Osteoblast (primary cell): Measurements from ENCODE around the gene DUSP7. TPM values are rescaled to one million over a fixed set of nuclear protein-coding genes. Genes with fewer than 3 reads are reported as not detected.

Source experiments
- DNase-seq: peaks from one replicate; pipeline ENCODE4 v3.0.0; 2011; ENCODE audit warnings: low spot score, mixed read lengths; ENCODE audit not compliant: insufficient read length; ENCODE audit errors: missing footprints
- H2AFZ ChIP-seq: 2 replicates; pipeline ENCODE4 v1.6.0; 2011; ENCODE audit warnings: mild to moderate bottlenecking, low read length
- H3K27ac ChIP-seq: 2 replicates; pipeline ENCODE4 v1.5.1; 2011; ENCODE audit warnings: mild to moderate bottlenecking, low read depth, low read length, moderate library complexity
- H3K27me3 ChIP-seq: 2 replicates; pipeline ENCODE4 v1.6.0; 2012; ENCODE audit warnings: mild to moderate bottlenecking, control low read depth, inconsistent platforms, low read length, moderate library complexity; ENCODE audit not compliant: insufficient read depth
- H3K36me3 ChIP-seq: 2 replicates; pipeline ENCODE4 v1.5.1; 2011; ENCODE audit warnings: mild to moderate bottlenecking, low read length, control low read depth, moderate library complexity; ENCODE audit not compliant: insufficient read depth
- H3K4me1 ChIP-seq: 2 replicates; pipeline ENCODE4 v1.5.1; 2011; ENCODE audit warnings: mild to moderate bottlenecking, low read length, control low read depth, moderate library complexity; ENCODE audit not compliant: insufficient read depth
- H3K4me2 ChIP-seq: 2 replicates; pipeline ENCODE4 v1.6.0; 2011; ENCODE audit warnings: mild to moderate bottlenecking, low read length; ENCODE audit not compliant: insufficient read depth
- H3K4me3 ChIP-seq: fragments of 200-600 bp; sonication (generic); 3 replicates; pipeline ENCODE4 v1.5.1; 2012; ENCODE audit warnings: mild to moderate bottlenecking, low read length, inconsistent platforms; ENCODE audit not compliant: insufficient read depth
- H3K79me2 ChIP-seq: 2 replicates; pipeline ENCODE4 v1.6.0; 2012; ENCODE audit warnings: mild to moderate bottlenecking, low read length, control low read depth, inconsistent platforms; ENCODE audit not compliant: insufficient read depth
- H3K9me3 ChIP-seq: 2 replicates; pipeline ENCODE4 v1.5.1; 2011; ENCODE audit warnings: low read depth, low read length, control low read depth
- H4K20me1 ChIP-seq: 2 replicates; pipeline ENCODE4 v1.6.0; 2012; ENCODE audit warnings: mild to moderate bottlenecking, low read length, control low read depth; ENCODE audit not compliant: insufficient read depth
- total RNA-seq: library from RNA; depleted of rRNA; stranded (reverse); fragments of >200 nt; gene quantifications from 2 replicates; pipeline ENCODE4 v1.2.3, GENCODE V29; 2012
- TF ChIP-seq, protein P1 (sequence below): IDR thresholded peaks from 2 replicates; pipeline ENCODE4 v1.5.1; 2011; ENCODE audit warnings: mild to moderate bottlenecking, low read depth, low read length, moderate library complexity; ENCODE audit errors: extremely low read depth

Gene DUSP7
- total RNA-seq, 1 donor, result 12.7 TPM

DNA sequence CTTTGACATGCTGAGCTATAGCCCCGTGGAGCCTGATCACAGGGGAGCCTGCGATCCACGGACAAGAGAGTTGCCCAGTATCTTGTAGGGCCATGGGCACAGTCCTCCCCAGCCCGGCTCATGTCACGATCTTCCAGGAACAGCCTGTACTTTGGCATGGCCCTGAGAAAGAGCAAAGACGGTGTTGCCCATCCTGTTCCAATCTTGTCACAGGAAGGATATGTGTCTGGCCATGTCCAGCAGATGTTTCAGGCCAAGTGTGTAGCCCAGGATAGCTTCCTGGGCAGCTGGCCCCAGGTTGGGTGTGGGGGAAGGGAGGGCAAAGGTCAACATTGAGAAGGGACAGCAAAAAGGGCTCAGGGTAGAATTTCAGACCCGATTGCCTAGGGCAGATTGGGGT is 43.7 kb downstream of the DUSP7 start:
- TF ChIP-seq, protein P1, sequence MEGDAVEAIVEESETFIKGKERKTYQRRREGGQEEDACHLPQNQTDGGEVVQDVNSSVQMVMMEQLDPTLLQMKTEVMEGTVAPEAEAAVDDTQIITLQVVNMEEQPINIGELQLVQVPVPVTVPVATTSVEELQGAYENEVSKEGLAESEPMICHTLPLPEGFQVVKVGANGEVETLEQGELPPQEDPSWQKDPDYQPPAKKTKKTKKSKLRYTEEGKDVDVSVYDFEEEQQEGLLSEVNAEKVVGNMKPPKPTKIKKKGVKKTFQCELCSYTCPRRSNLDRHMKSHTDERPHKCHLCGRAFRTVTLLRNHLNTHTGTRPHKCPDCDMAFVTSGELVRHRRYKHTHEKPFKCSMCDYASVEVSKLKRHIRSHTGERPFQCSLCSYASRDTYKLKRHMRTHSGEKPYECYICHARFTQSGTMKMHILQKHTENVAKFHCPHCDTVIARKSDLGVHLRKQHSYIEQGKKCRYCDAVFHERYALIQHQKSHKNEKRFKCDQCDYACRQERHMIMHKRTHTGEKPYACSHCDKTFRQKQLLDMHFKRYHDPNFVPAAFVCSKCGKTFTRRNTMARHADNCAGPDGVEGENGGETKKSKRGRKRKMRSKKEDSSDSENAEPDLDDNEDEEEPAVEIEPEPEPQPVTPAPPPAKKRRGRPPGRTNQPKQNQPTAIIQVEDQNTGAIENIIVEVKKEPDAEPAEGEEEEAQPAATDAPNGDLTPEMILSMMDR, result no peak
- Histone ChIP-seq H2AFZ (peak overlapping the region; percentile 28), H3K9me3 (no peaks in the 10 kb centered on the region), H3K27ac (no peak overlapping the region), H3K4me2 (no peak overlapping the region), H3K79me2 (no peaks in the 10 kb centered on the region), H4K20me1 (no peaks in the 10 kb centered on the region), H3K4me3 (no peak overlapping the region), H3K36me3 (no peaks in the 10 kb centered on the region), H3K27me3 (no peaks in the 10 kb centered on the region), H3K4me1 (peaks cover 4% of the 10 kb centered on the region)
- DNase-seq, result no peak

DNA sequence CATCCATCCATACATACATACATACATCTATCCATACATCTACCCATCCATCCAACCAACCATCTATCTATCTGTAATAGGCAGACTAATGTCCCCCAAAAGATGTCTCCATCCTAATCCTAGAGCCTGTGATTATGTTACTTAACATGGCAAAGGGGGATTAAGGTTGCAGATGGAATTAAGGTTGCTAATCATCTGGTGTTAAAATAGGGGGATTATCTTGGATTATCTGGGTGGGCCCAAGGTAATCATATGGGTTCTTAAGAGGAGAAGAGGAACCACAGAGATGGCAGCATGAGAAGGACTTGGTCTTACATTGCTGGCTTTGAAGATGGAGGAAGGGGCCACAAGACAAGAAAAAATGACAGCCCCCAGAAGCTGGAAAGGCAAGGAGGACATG is 45.9 kb downstream of the DUSP7 start:
- Histone ChIP-seq H3K27ac (no peak overlapping the region), H3K4me2 (no peak overlapping the region), H2AFZ (no peak overlapping the region), H4K20me1 (no peaks in the 10 kb centered on the region), H3K4me3 (no peak overlapping the region), H3K79me2 (no peaks in the 10 kb centered on the region), H3K9me3 (no peaks in the 10 kb centered on the region), H3K27me3 (no peaks in the 10 kb centered on the region), H3K4me1 (peaks cover 9% of the 10 kb centered on the region), H3K36me3 (no peaks in the 10 kb centered on the region)
- no peak for DNase-seq
- TF ChIP-seq, protein P1, result no peak

DNA sequence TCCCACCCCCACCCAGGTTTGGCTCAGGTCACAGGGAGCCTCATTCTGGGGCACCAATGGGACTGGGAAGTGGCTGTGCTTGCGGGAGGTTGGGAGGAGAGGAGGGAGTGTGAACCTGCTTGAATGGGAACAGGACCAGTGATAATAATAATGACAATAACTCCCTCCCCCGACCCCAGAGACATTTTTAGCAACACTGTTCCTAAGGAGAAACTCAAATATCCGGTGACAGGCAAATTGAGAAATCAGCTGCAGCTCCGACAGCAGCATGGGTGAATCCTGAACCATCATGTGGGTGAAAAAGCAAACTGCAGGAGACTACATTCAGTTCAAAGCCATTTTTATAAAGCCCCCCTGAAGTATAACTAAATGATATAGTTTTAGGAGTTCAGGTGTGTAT is 49.1 kb downstream of the DUSP7 start:
- Histone ChIP-seq H4K20me1 (no peaks in the 10 kb centered on the region), H3K36me3 (no peaks in the 10 kb centered on the region), H3K4me1 (peaks cover 14% of the 10 kb centered on the region), H3K27ac (no peak overlapping the region), H3K4me3 (no peak overlapping the region), H3K27me3 (no peaks in the 10 kb centered on the region), H3K9me3 (no peaks in the 10 kb centered on the region), H3K4me2 (no peak overlapping the region), H2AFZ (no peak overlapping the region), H3K79me2 (no peaks in the 10 kb centered on the region)
- DNase-seq, result no peak
- TF ChIP-seq, protein P1, result no peak

DNA sequence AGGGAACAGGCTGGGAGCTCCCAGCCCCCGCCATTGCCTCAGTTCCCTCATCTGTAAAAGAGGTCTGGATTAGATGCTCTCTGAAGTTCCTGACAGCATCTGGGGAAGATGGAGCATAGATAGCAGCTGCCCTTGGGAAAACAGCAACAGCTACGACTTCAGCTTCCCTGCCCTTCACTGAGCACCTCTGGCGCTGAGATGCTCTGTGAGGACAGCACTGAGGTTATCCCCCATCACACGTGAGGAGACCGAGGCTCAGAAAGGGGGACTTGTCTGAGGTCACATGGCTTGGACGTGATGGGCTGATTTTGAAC is 49.6 kb downstream of the DUSP7 start:
- no peaks in the 10 kb centered on the region for H3K9me3 ChIP-seq
- H3K4me2 ChIP-seq, result no peak overlapping the region
- no peaks in the 10 kb centered on the region for H3K27me3 ChIP-seq
- H4K20me1 ChIP-seq, result no peaks in the 10 kb centered on the region
- TF ChIP-seq, protein P1, result no peak
- H3K4me3 ChIP-seq, result no peak overlapping the region
- H2AFZ ChIP-seq, result no peak overlapping the region
- no peak overlapping the region for H3K27ac ChIP-seq
- H3K36me3 ChIP-seq, result no peaks in the 10 kb centered on the region
- H3K79me2 ChIP-seq, result no peaks in the 10 kb centered on the region
- H3K4me1 ChIP-seq, result peaks cover 14% of the 10 kb centered on the region
- peak; percentile 8 for DNase-seq
